Neutrophil (primary cell): ENCODE measurements around the gene RENBP.

Experiments used
- H3K27ac ChIP-seq: fragments of 200-600 bp; sonication (generic); 2 replicates; pipeline ENCODE4 v1.5.1; 2016; ENCODE audit warnings: mild to moderate bottlenecking, moderate library complexity
- H3K27me3 ChIP-seq: fragments of 200-600 bp; sonication (generic); 2 replicates; pipeline ENCODE4 v1.6.0; 2016; ENCODE audit warnings: mild to moderate bottlenecking
- H3K36me3 ChIP-seq: fragments of 200-600 bp; sonication (generic); 2 replicates; pipeline ENCODE4 v1.5.1; 2017
- H3K4me1 ChIP-seq, 2 experiments: fragments of 200-600 bp in 1 of 2; sonication (generic) in 1 of 2; 1 replicate in 1 of 2; 2 replicates in 1 of 2; pipeline versions ENCODE4 v1.5.1 to v1.6.1; 2013 to 2016; ENCODE audit warnings: low read depth in 1 of 2, low read length in 1 of 2, mild to moderate bottlenecking in 1 of 2, moderate library complexity in 1 of 2; ENCODE audit not compliant: control insufficient read depth in 1 of 2, insufficient read depth in 1 of 2
- H3K4me3 ChIP-seq, 2 experiments: fragments of 200-600 bp in 1 of 2; sonication (generic) in 1 of 2; 1 replicate in 1 of 2; 2 replicates in 1 of 2; pipeline ENCODE4 v1.5.1; 2013 to 2016; ENCODE audit warnings: low read depth in 1 of 2, low read length in 1 of 2, mild to moderate bottlenecking in 1 of 2, moderate library complexity in 1 of 2
- H3K9me3 ChIP-seq: fragments of 200-600 bp; sonication (generic); 2 replicates; pipeline ENCODE4 v1.5.1; 2016
- TF ChIP-seq, protein P1 (sequence below): fragments of 200-600 bp; sonication (generic); IDR thresholded peaks from 2 replicates; pipeline ENCODE4 v1.5.1; 2016; ENCODE audit warnings: antibody characterized with exemption

The RENBP gene

GRCh38 chrX:153925739-153926551, 18.5 kb downstream of the RENBP start, which contains the start of gene ARHGAP4:
Gene ARHGAP4, minus strand, starts transcription at chrX:153926264. Its CDS starts 62 bp downstream, at chrX:153926202.
- TF ChIP-seq, protein P1, sequence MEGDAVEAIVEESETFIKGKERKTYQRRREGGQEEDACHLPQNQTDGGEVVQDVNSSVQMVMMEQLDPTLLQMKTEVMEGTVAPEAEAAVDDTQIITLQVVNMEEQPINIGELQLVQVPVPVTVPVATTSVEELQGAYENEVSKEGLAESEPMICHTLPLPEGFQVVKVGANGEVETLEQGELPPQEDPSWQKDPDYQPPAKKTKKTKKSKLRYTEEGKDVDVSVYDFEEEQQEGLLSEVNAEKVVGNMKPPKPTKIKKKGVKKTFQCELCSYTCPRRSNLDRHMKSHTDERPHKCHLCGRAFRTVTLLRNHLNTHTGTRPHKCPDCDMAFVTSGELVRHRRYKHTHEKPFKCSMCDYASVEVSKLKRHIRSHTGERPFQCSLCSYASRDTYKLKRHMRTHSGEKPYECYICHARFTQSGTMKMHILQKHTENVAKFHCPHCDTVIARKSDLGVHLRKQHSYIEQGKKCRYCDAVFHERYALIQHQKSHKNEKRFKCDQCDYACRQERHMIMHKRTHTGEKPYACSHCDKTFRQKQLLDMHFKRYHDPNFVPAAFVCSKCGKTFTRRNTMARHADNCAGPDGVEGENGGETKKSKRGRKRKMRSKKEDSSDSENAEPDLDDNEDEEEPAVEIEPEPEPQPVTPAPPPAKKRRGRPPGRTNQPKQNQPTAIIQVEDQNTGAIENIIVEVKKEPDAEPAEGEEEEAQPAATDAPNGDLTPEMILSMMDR: no peak
- Histone ChIP-seq H3K27me3 (no peaks in the 10 kb centered on the region), H3K27ac (peak within 1 kb of the TSS; percentile 100), H3K36me3 (peaks cover 17% of the 10 kb centered on the region), H3K4me1 (peaks cover 45 to 84% of the 10 kb centered on the region in 2 experiments), H3K4me3 (peak within 1 kb of the TSS; percentile 69 to 98), H3K9me3 (no peaks in the 10 kb centered on the region)

DNA sequence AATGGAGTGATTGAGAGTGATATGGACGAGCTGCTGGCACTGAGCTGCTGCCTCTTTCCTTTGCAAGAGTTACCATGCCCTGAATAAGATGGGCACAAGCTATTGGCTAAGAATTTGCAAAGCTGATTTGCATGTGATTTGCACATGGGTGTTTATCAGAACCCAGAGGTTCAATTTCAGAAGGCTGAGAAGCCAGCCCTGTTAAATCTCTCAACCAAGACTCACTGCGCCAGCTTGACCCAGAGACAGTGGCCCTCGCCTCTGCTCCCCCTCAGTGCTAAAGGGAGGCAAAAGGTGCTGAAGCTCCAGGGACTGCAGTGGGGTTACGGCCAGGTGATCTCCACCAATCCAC, 19.1 kb downstream of the RENBP start:
- Histone ChIP-seq H3K27me3 (no peaks in the 10 kb centered on the region), H3K36me3 (peaks cover 17% of the 10 kb centered on the region), H3K9me3 (no peaks in the 10 kb centered on the region), H3K4me3 (peak overlapping the region; percentile 69 to 98), H3K4me1 (peaks cover 45 to 84% of the 10 kb centered on the region in 2 experiments), H3K27ac (peak overlapping the region; percentile 100)
- TF ChIP-seq, protein P1: no peak

DNA sequence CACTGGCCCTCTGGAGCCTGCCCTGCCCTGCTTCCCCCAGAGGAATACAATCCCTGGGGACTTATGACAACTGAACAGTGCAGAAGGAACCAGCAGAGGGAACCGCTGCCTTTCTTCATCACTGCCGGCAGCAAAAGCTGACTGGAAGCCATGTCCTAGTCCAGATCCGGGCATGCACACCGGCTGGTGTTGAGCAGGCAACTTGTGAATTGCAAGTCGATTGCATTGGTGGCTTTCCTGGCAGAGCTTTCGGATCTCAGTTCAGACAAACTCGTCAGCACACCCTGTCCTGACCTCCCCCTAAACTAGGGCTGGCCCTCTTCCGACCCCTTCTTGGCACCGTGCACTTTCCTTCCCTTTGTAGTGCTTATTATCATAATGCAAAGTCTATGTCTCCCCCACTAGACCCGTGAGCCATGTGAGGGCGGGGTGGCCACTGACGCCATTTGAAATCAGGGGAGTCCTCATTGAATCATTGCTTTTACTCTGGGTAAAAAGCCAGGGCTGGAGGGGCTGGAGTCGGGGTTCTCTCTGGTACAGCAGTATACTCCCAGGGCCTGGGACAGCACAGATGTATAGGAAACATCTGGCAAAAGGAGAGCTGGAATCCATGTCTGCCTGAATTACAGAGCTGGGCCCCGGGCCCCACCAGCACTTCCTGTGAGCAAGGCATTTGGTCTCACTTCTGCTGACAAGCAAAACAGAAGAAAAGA, 20.1 kb downstream of the RENBP start:
- H3K4me1 ChIP-seq: peaks cover 41 to 77% of the 10 kb centered on the region in 2 experiments
- H3K9me3 ChIP-seq: no peaks in the 10 kb centered on the region
- peaks cover 21% of the 10 kb centered on the region for H3K36me3 ChIP-seq
- H3K4me3 ChIP-seq: peak overlapping the region; percentile 69 to 98
- no peaks in the 10 kb centered on the region for H3K27me3 ChIP-seq
- TF ChIP-seq, protein P1: peak; percentile 71
- peak overlapping the region; percentile 100 for H3K27ac ChIP-seq

DNA sequence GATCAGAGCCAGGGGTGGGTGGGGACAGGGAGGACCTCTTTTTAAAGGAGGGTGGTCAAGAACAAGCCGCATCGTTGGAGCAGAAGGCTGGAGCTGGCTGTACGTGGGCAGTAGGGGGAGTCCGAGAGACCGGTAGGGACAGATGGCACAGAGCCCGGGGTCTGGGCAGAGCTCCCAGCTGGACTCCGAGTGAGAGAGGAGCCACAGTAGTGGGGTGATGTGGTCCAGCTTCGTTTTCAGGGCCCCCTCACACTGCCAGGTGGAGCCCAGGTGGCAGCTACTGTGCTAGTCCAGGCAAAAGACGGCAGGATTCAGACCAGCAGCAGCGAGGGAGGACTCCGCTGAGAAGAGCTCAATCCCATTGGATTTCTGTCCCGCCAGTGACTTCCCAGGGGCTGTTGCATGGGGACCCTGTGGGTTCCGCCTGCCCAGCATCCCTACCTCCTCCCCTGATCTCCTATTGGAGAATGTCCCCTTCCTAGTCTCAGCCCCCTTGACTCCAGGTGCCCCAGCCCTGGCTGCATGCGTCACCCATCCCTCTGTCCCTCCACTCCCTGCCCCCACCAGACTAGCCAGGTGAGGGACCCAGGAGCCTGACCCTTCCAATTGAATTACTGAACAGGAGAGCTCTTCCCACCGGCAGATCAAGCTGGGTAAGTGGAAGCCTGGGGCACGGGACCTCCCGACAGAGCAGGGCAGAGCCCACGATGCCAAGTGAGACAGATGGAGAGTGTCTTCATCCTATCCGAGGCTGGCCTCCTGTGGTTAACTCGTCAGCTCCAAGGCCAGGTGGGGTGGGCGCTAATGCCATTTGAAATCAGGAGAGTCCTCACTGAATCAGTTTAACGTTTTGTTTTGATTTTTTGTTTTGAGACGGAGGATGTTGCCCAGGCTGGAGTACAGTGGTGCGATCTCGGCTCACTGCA, 21.2 kb downstream of the RENBP start:
- H3K4me1 ChIP-seq: peaks cover 31 to 67% of the 10 kb centered on the region in 2 experiments
- peaks cover 32% of the 10 kb centered on the region for H3K36me3 ChIP-seq
- H3K9me3 ChIP-seq: no peaks in the 10 kb centered on the region
- H3K4me3 ChIP-seq: peak overlapping the region; percentile 69 to 98
- H3K27ac ChIP-seq: peak overlapping the region; percentile 100
- TF ChIP-seq, protein P1: peak; percentile 31
- no peaks in the 10 kb centered on the region for H3K27me3 ChIP-seq
